ENCODE data around the gene ARHGEF11.

GRCh38 chr1:156887317-156887716 is 158.2 kb downstream of the ARHGEF11 start:
- TF ChIP-seq CTCF (conservative IDR thresholded peaks at IDR 0.05 in 1 of 2, IDR thresholded peaks at IDR 0.05 in 1 of 2; ENCODE audit: extremely low read depth in 1 of 2, insufficient read depth in 1 of 2, low read depth in 1 of 2, low read length in 2 of 2) (no peak), EZH2 (IDR thresholded peaks at IDR 0.05; ENCODE audit: borderline replicate concordance, low read length) (no peak)

Data from mammary epithelial cell (primary cell).